ENCODE results near the gene EGFL7. TPM values are rescaled to one million over a fixed set of nuclear protein-coding genes. Genes with fewer than 3 reads are reported as not detected.

The EGFL7 gene
- total and polyA plus RNA-seq, 10 of the 15 experiments (the other 5 are each of a cell fraction or from before 2014, with no cell fraction given) = 0.06 to 0.46 (median 0.19) TPM; not detected in 5

DNA sequence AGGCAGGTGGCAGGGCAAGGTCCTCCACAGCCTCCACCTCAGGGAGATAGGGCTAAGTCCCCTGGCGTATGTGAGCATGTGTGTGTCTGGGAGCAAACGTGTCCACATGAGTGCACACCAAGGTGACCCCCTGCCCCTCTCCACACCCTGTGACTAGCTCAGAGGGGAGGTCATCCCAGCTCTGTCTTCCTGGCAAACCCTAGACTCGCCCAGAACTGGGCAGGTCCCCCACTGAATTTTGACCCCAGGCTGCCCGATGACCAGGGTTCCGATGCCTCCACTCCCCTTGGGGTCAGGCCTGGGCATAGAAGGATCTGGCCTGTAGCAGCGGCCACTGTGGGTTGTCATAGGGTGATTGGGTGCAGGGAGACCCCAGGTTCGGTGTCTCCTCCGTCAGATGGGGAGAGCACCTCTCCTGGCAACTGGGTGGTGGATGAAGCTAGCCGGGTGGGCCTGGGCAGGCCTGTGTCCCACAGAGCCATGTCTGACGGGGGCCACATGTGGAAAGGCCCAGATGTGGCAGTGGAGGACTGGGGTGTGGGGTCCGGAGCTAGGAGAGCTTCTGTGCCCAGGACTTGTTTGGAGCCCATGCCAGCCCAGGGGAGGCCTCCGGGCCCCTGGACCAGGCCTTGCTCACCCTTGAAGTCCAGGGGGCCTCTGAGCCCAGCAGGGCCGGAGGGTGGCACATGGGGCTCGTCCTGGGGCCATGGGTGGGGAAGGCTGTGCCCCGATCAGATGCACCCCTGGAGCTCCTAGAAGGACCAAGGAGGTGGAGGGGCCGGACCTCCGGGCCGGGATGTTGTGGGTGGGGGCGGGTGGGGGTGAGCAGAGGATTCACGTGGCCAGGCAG lies 55.9 kb downstream of the EGFL7 start:
- H3K27me3 ChIP-seq (replicated peaks in 1 of 2; ENCODE audit: control insufficient read depth in 2 of 2, insufficient read depth in 2 of 2, low read length in 1 of 2) = peaks cover 0 to 2% of the 10 kb centered on the region in 2 experiments; a peak in 3 of 4 replicates
- RAD21 ChIA-PET (ENCODE audit: unreplicated experiment) = no interaction called here
- no peak overlapping the region for H3K9ac ChIP-seq (ENCODE audit: control insufficient read depth, insufficient read depth, low read length)
- CTCF ChIA-PET = no interaction called here
- no peaks in the 10 kb centered on the region for H4K20me1 ChIP-seq (ENCODE audit: control insufficient read depth, insufficient read depth)
- ATAC-seq (peak; percentile 6; the same call in 2 of the 3 replicates), DNase-seq (ENCODE audit: low read depth, low spot score) (no peak), FAIRE-seq (no peak)
- H3K36me3 ChIP-seq (ENCODE audit: control insufficient read depth in 2 of 2, insufficient read depth in 2 of 2, low read length in 1 of 2) = peaks cover 1 to 11% of the 10 kb centered on the region in 2 experiments; a peak in 3 of 4 replicates
- no peak overlapping the region for H3K4me3 ChIP-seq
- POLR2A ChIA-PET = interaction anchor here (0.5 kb wide), 1 partner anchor 549 kb away, joined by 3 read pairs; no protein-coding TSS in a partner anchor
- no peak overlapping the region for H2AFZ ChIP-seq (ENCODE audit: control insufficient read depth, low read depth, low read length)
- BruUV-seq (replicated peaks) = no TSS peak
- no peaks in the 10 kb centered on the region for H3K4me1 ChIP-seq (ENCODE audit: control insufficient read depth, insufficient read depth, low read length)
- no peaks in the 10 kb centered on the region for H3K79me2 ChIP-seq (ENCODE audit: control insufficient read depth, insufficient read depth, low read length)
- in situ Hi-C loops (cut with MboI) = no loop called here
- SMC1A ChIA-PET (ENCODE audit: uncharacterized antibody, unreplicated experiment) = interaction anchor here (0.5 to 1.3 kb wide), 3 partner anchors 8 to 42 kb away, joined by 3 read pairs; no protein-coding TSS in a partner anchor
- H3K27ac ChIP-seq (ENCODE audit: control insufficient read depth, insufficient read depth) = no peak overlapping the region
- no peak overlapping the region for H3K4me2 ChIP-seq (ENCODE audit: control insufficient read depth, insufficient read depth)
- no peaks in the 10 kb centered on the region for H3K9me3 ChIP-seq (replicated peaks; ENCODE audit: control insufficient read depth, insufficient read depth, low read length)
- intact Hi-C loops (cut with micrococcal nuclease; ENCODE audit: unreplicated experiment) = no loop called here
- 56% methylated on average over 12 of the region's 20 CpGs for WGBS (ENCODE audit: insufficient coverage, insufficient replicate concordance, low lambda C conversion rate, missing lambda C conversion rate)
- TF ChIP-seq ESRRA (IDR thresholded peaks at IDR 0.05; ENCODE audit: low read length) (no peak), ZNF24 (IDR thresholded peaks at IDR 0.05) (no peak), JUNB (IDR thresholded peaks at IDR 0.05) (no peak), IKZF1 (conservative IDR thresholded peaks at IDR 0.05) (no peak)
- TF ChIP-seq, protein P1, sequence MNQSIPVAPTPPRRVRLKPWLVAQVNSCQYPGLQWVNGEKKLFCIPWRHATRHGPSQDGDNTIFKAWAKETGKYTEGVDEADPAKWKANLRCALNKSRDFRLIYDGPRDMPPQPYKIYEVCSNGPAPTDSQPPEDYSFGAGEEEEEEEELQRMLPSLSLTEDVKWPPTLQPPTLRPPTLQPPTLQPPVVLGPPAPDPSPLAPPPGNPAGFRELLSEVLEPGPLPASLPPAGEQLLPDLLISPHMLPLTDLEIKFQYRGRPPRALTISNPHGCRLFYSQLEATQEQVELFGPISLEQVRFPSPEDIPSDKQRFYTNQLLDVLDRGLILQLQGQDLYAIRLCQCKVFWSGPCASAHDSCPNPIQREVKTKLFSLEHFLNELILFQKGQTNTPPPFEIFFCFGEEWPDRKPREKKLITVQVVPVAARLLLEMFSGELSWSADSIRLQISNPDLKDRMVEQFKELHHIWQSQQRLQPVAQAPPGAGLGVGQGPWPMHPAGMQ (IDR thresholded peaks at IDR 0.05; ENCODE audit: borderline replicate concordance) = no peak
- TF ChIP-seq, protein P2, sequence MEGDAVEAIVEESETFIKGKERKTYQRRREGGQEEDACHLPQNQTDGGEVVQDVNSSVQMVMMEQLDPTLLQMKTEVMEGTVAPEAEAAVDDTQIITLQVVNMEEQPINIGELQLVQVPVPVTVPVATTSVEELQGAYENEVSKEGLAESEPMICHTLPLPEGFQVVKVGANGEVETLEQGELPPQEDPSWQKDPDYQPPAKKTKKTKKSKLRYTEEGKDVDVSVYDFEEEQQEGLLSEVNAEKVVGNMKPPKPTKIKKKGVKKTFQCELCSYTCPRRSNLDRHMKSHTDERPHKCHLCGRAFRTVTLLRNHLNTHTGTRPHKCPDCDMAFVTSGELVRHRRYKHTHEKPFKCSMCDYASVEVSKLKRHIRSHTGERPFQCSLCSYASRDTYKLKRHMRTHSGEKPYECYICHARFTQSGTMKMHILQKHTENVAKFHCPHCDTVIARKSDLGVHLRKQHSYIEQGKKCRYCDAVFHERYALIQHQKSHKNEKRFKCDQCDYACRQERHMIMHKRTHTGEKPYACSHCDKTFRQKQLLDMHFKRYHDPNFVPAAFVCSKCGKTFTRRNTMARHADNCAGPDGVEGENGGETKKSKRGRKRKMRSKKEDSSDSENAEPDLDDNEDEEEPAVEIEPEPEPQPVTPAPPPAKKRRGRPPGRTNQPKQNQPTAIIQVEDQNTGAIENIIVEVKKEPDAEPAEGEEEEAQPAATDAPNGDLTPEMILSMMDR (IDR thresholded peaks at IDR 0.05 in 2 of 3, conservative IDR thresholded peaks at IDR 0.05 in 1 of 3; ENCODE audit: control insufficient read depth in 2 of 3, extremely low read depth in 1 of 3, insufficient read depth in 1 of 3, low read depth in 3 of 3, low read length in 3 of 3) = no peak

All from GM12878 (cell line).